Activated T-cell treated with anti-CD3 and anti-CD28 coated beads, Interleukin-2, amount 50 U/mL, for 72 hours (primary cell): ENCODE results near the gene POLR2H. TPM values are rescaled to one million over a fixed set of nuclear protein-coding genes. Genes with fewer than 3 reads are reported as not detected.

Experiments used
- ATAC-seq, 2 donors: fragments of 150-1000 bp; cut with Tn5 transposase; replicated peaks in 1 of 2; 2 replicates each; pipeline ENCODE4 v1.10.0; 2021; ENCODE audit warnings: moderate library complexity in 2 of 2, mild to moderate bottlenecking in 1 of 2
- DNase-seq, 2 donors: peaks; one replicate each; pipeline ENCODE4 v3.0.0; 2021 to 2022; ENCODE audit warnings: mixed read lengths in 1 of 2
- H3K27ac Mint-ChIP-seq: one replicate; pipeline ENCODE4 v1.8.0; 2022; ENCODE audit warnings: mild to moderate bottlenecking, moderate library complexity, mixed read lengths
- H3K27me3 Mint-ChIP-seq: one replicate; pipeline ENCODE4 v1.8.0; 2022; ENCODE audit warnings: low read depth, mixed read lengths
- H3K36me3 Mint-ChIP-seq, 2 donors: one replicate each; pipeline ENCODE4 v1.8.0; 2022; ENCODE audit warnings: mixed read lengths in 2 of 2, mild to moderate bottlenecking in 1 of 2; ENCODE audit not compliant: insufficient read depth in 2 of 2
- H3K4me1 Mint-ChIP-seq: one replicate; pipeline ENCODE4 v1.8.0; 2022; ENCODE audit warnings: low read depth, mixed read lengths
- H3K4me3 Mint-ChIP-seq, 2 donors: one replicate each; pipeline ENCODE4 v1.8.0; 2022; ENCODE audit warnings: mild to moderate bottlenecking in 2 of 2, mixed read lengths in 2 of 2, moderate library complexity in 2 of 2
- H3K9me3 Mint-ChIP-seq, 2 donors: one replicate each; pipeline ENCODE4 v1.8.0; 2022; ENCODE audit warnings: mixed read lengths in 2 of 2
- total RNA-seq, 2 donors: library from RNA; stranded (reverse); gene quantifications; one replicate each; pipeline ENCODE4 v1.2.3, GENCODE V29; 2022

POLR2H gene
- total RNA-seq, 2 donors from 2014 or later = 86.9 to 93.6 TPM

- ATAC-seq = no peak
- no peaks in the 10 kb centered on the region for H3K9me3 Mint-ChIP-seq
Observed at GRCh38 chr3:184383033-184383740, 21.7 kb downstream of the POLR2H start.

GRCh38 chr3:184384342-184384741 is 22.8 kb downstream of the POLR2H start:
- peaks cover 0 to 3% of the 10 kb centered on the region in 2 donors for H3K36me3 Mint-ChIP-seq
- H3K27me3 Mint-ChIP-seq = peaks cover 24% of the 10 kb centered on the region
- no peak overlapping the region for H3K4me3 Mint-ChIP-seq
- ATAC-seq (no peak), DNase-seq (no peak)
- H3K27ac Mint-ChIP-seq = no peak overlapping the region
- H3K4me1 Mint-ChIP-seq = no peaks in the 10 kb centered on the region
- H3K9me3 Mint-ChIP-seq = no peaks in the 10 kb centered on the region

More at GRCh38 chr3:184383033-184383740, 21.7 kb downstream of the POLR2H start:
- Mint-ChIP-seq H3K27ac (no peak overlapping the region), H3K4me1 (no peaks in the 10 kb centered on the region), H3K4me3 (no peak overlapping the region), H3K36me3 (peaks cover 0 to 4% of the 10 kb centered on the region in 2 donors), H3K27me3 (peaks cover 32% of the 10 kb centered on the region)
- DNase-seq = no peak

- Mint-ChIP-seq H3K27me3 (peaks cover 21% of the 10 kb centered on the region), H3K4me3 (no peak overlapping the region), H3K27ac (no peak overlapping the region), H3K9me3 (no peaks in the 10 kb centered on the region), H3K36me3 (peaks cover 0 to 3% of the 10 kb centered on the region in 2 donors), H3K4me1 (no peaks in the 10 kb centered on the region)
- ATAC-seq (no peak), DNase-seq (no peak)
Observed at GRCh38 chr3:184384856-184385422, 23.4 kb downstream of the POLR2H start.

- no peak overlapping the region for H3K27ac Mint-ChIP-seq
- H3K4me3 Mint-ChIP-seq = no peak overlapping the region
- H3K4me1 Mint-ChIP-seq = no peaks in the 10 kb centered on the region
- DNase-seq = no peak
- no peaks in the 10 kb centered on the region for H3K36me3 Mint-ChIP-seq
- ATAC-seq = no peak
- H3K9me3 Mint-ChIP-seq = no peaks in the 10 kb centered on the region
- peaks cover 33% of the 10 kb centered on the region for H3K27me3 Mint-ChIP-seq
Observed at GRCh38 chr3:184386047-184386806, 24.7 kb downstream of the POLR2H start.

- Mint-ChIP-seq H3K36me3 (no peaks in the 10 kb centered on the region), H3K4me3 (no peak overlapping the region), H3K9me3 (no peaks in the 10 kb centered on the region), H3K4me1 (no peaks in the 10 kb centered on the region), H3K27me3 (peaks cover 40% of the 10 kb centered on the region), H3K27ac (no peak overlapping the region)
- DNase-seq = no peak
- no peak for ATAC-seq
Observed at GRCh38 chr3:184387174-184387714, 25.7 kb downstream of the POLR2H start.

GRCh38 chr3:184388164-184388935 is 26.8 kb downstream of the POLR2H start:
- Mint-ChIP-seq H3K4me3 (no peak overlapping the region), H3K27ac (no peak overlapping the region), H3K9me3 (no peaks in the 10 kb centered on the region), H3K36me3 (no peaks in the 10 kb centered on the region), H3K4me1 (no peaks in the 10 kb centered on the region), H3K27me3 (peaks cover 33% of the 10 kb centered on the region)
- ATAC-seq (no peak), DNase-seq (no peak)

GRCh38 chr3:184388936-184389230 is 27.4 kb downstream of the POLR2H start:
- no peak overlapping the region for H3K27ac Mint-ChIP-seq
- no peaks in the 10 kb centered on the region for H3K4me1 Mint-ChIP-seq
- peaks cover 31% of the 10 kb centered on the region for H3K27me3 Mint-ChIP-seq
- H3K36me3 Mint-ChIP-seq = no peaks in the 10 kb centered on the region
- ATAC-seq = no peak
- no peak overlapping the region for H3K4me3 Mint-ChIP-seq
- H3K9me3 Mint-ChIP-seq = no peaks in the 10 kb centered on the region
- DNase-seq = no peak

- Mint-ChIP-seq H3K27ac (no peak overlapping the region), H3K9me3 (no peaks in the 10 kb centered on the region), H3K4me3 (no peak overlapping the region), H3K36me3 (no peaks in the 10 kb centered on the region), H3K27me3 (peaks cover 26% of the 10 kb centered on the region), H3K4me1 (no peaks in the 10 kb centered on the region)
- DNase-seq (no peak), ATAC-seq (no peak)
Observed at GRCh38 chr3:184389384-184389783, 27.9 kb downstream of the POLR2H start.

- no peak for ATAC-seq
- no peaks in the 10 kb centered on the region for H3K36me3 Mint-ChIP-seq
- no peak overlapping the region for H3K4me3 Mint-ChIP-seq
- no peak overlapping the region for H3K27ac Mint-ChIP-seq
- H3K9me3 Mint-ChIP-seq = no peaks in the 10 kb centered on the region
- peaks cover 24% of the 10 kb centered on the region for H3K27me3 Mint-ChIP-seq
- no peak for DNase-seq
- no peaks in the 10 kb centered on the region for H3K4me1 Mint-ChIP-seq
Observed at GRCh38 chr3:184389935-184390528, 28.5 kb downstream of the POLR2H start.

GRCh38 chr3:184391266-184391665 is 29.8 kb downstream of the POLR2H start:
- H3K9me3 Mint-ChIP-seq = no peaks in the 10 kb centered on the region
- no peak for DNase-seq
- no peak overlapping the region for H3K27ac Mint-ChIP-seq
- H3K4me1 Mint-ChIP-seq = no peaks in the 10 kb centered on the region
- peaks cover 24% of the 10 kb centered on the region for H3K27me3 Mint-ChIP-seq
- no peaks in the 10 kb centered on the region for H3K36me3 Mint-ChIP-seq
- H3K4me3 Mint-ChIP-seq = no peak overlapping the region
- no peak for ATAC-seq

GRCh38 chr3:184395320-184395660 is 33.8 kb downstream of the POLR2H start:
- ATAC-seq = no peak

GRCh38 chr3:184399410-184399809 is 37.9 kb downstream of the POLR2H start:
- Mint-ChIP-seq H3K4me1 (no peaks in the 10 kb centered on the region), H3K36me3 (no peaks in the 10 kb centered on the region), H3K27me3 (peaks cover 20% of the 10 kb centered on the region), H3K9me3 (no peaks in the 10 kb centered on the region), H3K4me3 (no peak overlapping the region), H3K27ac (no peak overlapping the region)
- no peak for ATAC-seq
- no peak for DNase-seq

More at GRCh38 chr3:184395320-184395660, 33.8 kb downstream of the POLR2H start:
- peaks cover 26% of the 10 kb centered on the region for H3K27me3 Mint-ChIP-seq
- no peak overlapping the region for H3K4me3 Mint-ChIP-seq
- DNase-seq = no peak
- H3K4me1 Mint-ChIP-seq = no peaks in the 10 kb centered on the region
- no peak overlapping the region for H3K27ac Mint-ChIP-seq
- no peaks in the 10 kb centered on the region for H3K36me3 Mint-ChIP-seq
- H3K9me3 Mint-ChIP-seq = no peaks in the 10 kb centered on the region
